ENCODE measurements around the gene GNG14.

The GNG14 gene

DNA sequence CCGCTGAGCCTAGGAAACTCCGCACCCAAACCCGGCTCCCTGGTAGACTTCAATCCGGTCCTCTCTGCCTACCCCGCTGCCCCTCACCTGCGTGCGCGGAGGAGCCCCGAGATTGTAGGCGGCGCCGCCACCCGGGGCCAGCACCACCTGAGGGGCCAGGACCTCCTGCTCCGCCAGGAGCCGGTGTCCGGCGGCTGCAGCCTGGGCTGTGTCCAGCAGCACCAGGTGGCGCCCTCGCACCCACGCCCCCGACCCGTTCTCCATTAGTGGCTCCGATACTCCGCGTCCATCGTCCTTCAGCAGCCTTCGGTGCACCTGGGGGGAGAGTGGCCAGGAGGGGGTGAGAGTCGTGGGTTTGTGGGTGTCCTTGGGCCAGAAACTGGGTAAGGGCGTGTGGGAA lies 39.7 kb upstream of the GNG14 start:
- Histone ChIP-seq H3K36me3 (ENCODE audit: insufficient read depth) (no peaks in the 10 kb centered on the region), H3K9ac (no peak overlapping the region), H2AFZ (ENCODE audit: low read depth) (no peak overlapping the region), H3K4me3 (IDR thresholded peaks at IDR 0.05; ENCODE audit: insufficient read depth, low read depth, low read length) (no peak overlapping the region), H3K4me2 (no peak overlapping the region), H3K79me2 (ENCODE audit: insufficient read depth, low read depth) (no peaks in the 10 kb centered on the region), H3K27me3 (ENCODE audit: insufficient read depth, low read depth) (no peaks in the 10 kb centered on the region), H4K20me1 (ENCODE audit: insufficient read depth) (no peaks in the 10 kb centered on the region), H3K4me1 (ENCODE audit: low read depth, poor library complexity, severe bottlenecking) (no peaks in the 10 kb centered on the region), H3K27ac (no peak overlapping the region)
- TF ChIP-seq, protein P1, sequence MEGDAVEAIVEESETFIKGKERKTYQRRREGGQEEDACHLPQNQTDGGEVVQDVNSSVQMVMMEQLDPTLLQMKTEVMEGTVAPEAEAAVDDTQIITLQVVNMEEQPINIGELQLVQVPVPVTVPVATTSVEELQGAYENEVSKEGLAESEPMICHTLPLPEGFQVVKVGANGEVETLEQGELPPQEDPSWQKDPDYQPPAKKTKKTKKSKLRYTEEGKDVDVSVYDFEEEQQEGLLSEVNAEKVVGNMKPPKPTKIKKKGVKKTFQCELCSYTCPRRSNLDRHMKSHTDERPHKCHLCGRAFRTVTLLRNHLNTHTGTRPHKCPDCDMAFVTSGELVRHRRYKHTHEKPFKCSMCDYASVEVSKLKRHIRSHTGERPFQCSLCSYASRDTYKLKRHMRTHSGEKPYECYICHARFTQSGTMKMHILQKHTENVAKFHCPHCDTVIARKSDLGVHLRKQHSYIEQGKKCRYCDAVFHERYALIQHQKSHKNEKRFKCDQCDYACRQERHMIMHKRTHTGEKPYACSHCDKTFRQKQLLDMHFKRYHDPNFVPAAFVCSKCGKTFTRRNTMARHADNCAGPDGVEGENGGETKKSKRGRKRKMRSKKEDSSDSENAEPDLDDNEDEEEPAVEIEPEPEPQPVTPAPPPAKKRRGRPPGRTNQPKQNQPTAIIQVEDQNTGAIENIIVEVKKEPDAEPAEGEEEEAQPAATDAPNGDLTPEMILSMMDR (conservative IDR thresholded peaks at IDR 0.05; ENCODE audit: low read depth, low read length), result no peak

DNA sequence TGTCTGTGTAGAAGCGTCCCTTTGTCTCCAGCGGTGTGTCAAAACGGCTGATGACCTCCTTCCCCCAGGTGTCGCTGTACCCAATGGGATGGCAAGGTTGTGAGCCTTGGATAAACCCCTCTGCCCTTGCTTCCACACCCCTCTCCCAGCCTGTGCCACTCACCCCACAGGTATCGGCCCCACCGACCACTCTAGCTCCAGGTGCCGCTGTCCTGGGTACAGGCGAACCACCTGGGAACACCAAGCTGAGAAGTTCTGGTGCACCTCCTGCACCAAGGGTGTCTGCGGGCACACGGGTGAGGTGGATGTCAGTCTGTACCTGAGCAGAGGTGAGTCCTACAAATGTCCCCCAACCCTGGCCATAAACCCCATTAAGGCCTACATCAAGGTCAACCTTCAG lies 37.9 kb upstream of the GNG14 start:
- Histone ChIP-seq H4K20me1 (ENCODE audit: insufficient read depth) (no peaks in the 10 kb centered on the region), H3K4me2 (no peak overlapping the region)
- TF ChIP-seq, protein P1 (conservative IDR thresholded peaks at IDR 0.05; ENCODE audit: low read depth, low read length), result no peak

DNA sequence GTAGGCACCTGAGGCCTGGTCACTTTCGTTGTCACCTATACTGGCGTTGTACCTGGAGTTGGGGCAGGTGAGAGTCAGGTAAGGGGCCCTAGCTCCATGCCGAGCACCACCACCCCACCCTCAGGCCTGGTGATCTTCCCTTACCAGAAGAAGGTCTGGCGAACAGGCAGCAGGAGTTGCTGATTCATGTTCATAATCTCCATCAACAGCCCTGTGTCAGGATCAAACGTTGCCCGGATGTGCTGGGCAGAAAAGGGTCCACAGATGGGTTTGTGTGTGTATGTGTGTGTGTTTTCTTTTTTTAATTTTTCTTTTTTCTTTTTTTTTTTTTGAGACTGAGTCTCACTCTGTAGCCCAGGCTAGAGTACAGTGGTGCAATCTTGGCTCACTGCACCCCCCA lies 35.6 kb upstream of the GNG14 start:
- no peak overlapping the region for H3K9ac ChIP-seq
- no peak overlapping the region for H3K27ac ChIP-seq
- no peaks in the 10 kb centered on the region for H3K79me2 ChIP-seq (ENCODE audit: insufficient read depth, low read depth)
- no peaks in the 10 kb centered on the region for H3K27me3 ChIP-seq (ENCODE audit: insufficient read depth, low read depth)
- H4K20me1 ChIP-seq (ENCODE audit: insufficient read depth), result no peaks in the 10 kb centered on the region
- no peak overlapping the region for H2AFZ ChIP-seq (ENCODE audit: low read depth)
- no peaks in the 10 kb centered on the region for H3K36me3 ChIP-seq (ENCODE audit: insufficient read depth)
- H3K4me1 ChIP-seq (ENCODE audit: low read depth, poor library complexity, severe bottlenecking), result no peaks in the 10 kb centered on the region
- no peak overlapping the region for H3K4me3 ChIP-seq (IDR thresholded peaks at IDR 0.05; ENCODE audit: insufficient read depth, low read depth, low read length)
- H3K4me2 ChIP-seq, result no peak overlapping the region
- TF ChIP-seq, protein P1 (conservative IDR thresholded peaks at IDR 0.05; ENCODE audit: low read depth, low read length), result no peak

More for the DNA sequence above, 37.9 kb upstream of the GNG14 start:
- no peak overlapping the region for H2AFZ ChIP-seq (ENCODE audit: low read depth)
- no peak overlapping the region for H3K9ac ChIP-seq
- no peaks in the 10 kb centered on the region for H3K4me1 ChIP-seq (ENCODE audit: low read depth, poor library complexity, severe bottlenecking)
- no peaks in the 10 kb centered on the region for H3K27me3 ChIP-seq (ENCODE audit: insufficient read depth, low read depth)
- H3K27ac ChIP-seq, result no peak overlapping the region
- H3K36me3 ChIP-seq (ENCODE audit: insufficient read depth), result no peaks in the 10 kb centered on the region
- no peak overlapping the region for H3K4me3 ChIP-seq (IDR thresholded peaks at IDR 0.05; ENCODE audit: insufficient read depth, low read depth, low read length)
- H3K79me2 ChIP-seq (ENCODE audit: insufficient read depth, low read depth), result no peaks in the 10 kb centered on the region

DNA sequence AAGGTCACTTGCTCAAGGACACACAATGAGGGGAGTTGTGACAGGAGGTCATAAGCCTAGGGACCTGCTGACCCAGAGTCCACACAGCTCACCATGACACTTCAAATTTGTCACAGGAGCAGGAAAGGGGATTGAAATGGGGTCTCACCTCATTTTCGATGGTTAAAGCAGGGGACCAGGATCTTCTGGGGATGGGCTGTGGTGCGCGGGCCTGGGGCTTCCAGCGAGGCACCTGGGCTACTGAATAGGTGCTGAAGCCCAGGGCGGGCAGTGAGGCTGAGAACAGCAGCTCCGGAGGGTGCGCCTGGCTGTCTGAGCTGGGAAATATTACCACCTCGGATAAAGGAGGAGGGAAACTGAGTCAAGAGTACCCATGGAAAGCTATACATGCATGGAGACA lies 32.3 kb upstream of the GNG14 start:
- Histone ChIP-seq H3K4me2 (no peak overlapping the region), H2AFZ (ENCODE audit: low read depth) (no peak overlapping the region), H3K27ac (no peak overlapping the region), H3K36me3 (ENCODE audit: insufficient read depth) (no peaks in the 10 kb centered on the region), H3K27me3 (ENCODE audit: insufficient read depth, low read depth) (no peaks in the 10 kb centered on the region), H3K9ac (no peak overlapping the region), H4K20me1 (ENCODE audit: insufficient read depth) (no peaks in the 10 kb centered on the region), H3K79me2 (ENCODE audit: insufficient read depth, low read depth) (no peaks in the 10 kb centered on the region), H3K4me1 (ENCODE audit: low read depth, poor library complexity, severe bottlenecking) (no peaks in the 10 kb centered on the region), H3K4me3 (IDR thresholded peaks at IDR 0.05; ENCODE audit: insufficient read depth, low read depth, low read length) (no peak overlapping the region)
- TF ChIP-seq, protein P1 (conservative IDR thresholded peaks at IDR 0.05; ENCODE audit: low read depth, low read length), result no peak
